ENCODE data around the gene CDIPT. TPM values are rescaled to one million over a fixed set of nuclear protein-coding genes. Genes with fewer than 3 reads are reported as not detected.

Gene CDIPT
- total RNA-seq, 1 experiment from 2014 or later: 58.3 TPM

GRCh38 chr16:29815032-29815721 lies 47.8 kb downstream of the CDIPT start:
- H3K27me3 ChIP-seq (ENCODE audit: insufficient read depth, low read length): no peaks in the 10 kb centered on the region
- H3K4me2 ChIP-seq (ENCODE audit: low read length): peak overlapping the region; percentile 78
- peak overlapping the region; percentile 98 for H3K27ac ChIP-seq (ENCODE audit: low read depth, low read length)
- H3K36me3 ChIP-seq (ENCODE audit: control insufficient read depth in 1 of 2, insufficient read depth in 2 of 2, low read length in 2 of 2): peaks cover 0 to 8% of the 10 kb centered on the region in 2 experiments; a peak in 2 of 4 replicates
- intact Hi-C loops (cut with micrococcal nuclease): loop anchor here (5.0 kb wide), 1 partner anchor 47 kb away; the partner anchor contains the start of gene CDIPT
- H3K9me3 ChIP-seq (ENCODE audit: control insufficient read depth in 1 of 2, insufficient read depth in 1 of 2, low read depth in 1 of 2, low read length in 2 of 2): no peaks in the 10 kb centered on the region
- ATAC-seq (no peak), DNase-seq (ENCODE audit: low read depth, low spot score) (no peak)
- H3K79me2 ChIP-seq (ENCODE audit: insufficient read depth, low read length): peaks cover 40% of the 10 kb centered on the region
- ChIA-PET RAD21 (ENCODE audit: low non-redundant PET in 1 of 2, low total read pairs in 2 of 2, uncharacterized antibody in 2 of 2, unreplicated experiment in 2 of 2) (interaction anchor here (0.5 to 1.2 kb wide), 5 partner anchors 7 to 580 kb away, joined by 3 to 4 read pairs (median 3); partner anchors contain the start of gene ZNF48 (in 1 of the 2)), CTCF (interaction anchor here (0.6 to 2.1 kb wide), 16 partner anchors 8 to 216 kb away, joined by 3 to 33 read pairs (median 4); partner anchors contain the start of genes ASPHD1, KIF22, MAZ and SEZ6L2), POLR2A (interaction anchor here (1.0 to 2.2 kb wide), 8 partner anchors 7 to 198 kb away, joined by 3 to 20 read pairs (median 4); partner anchors contain the start of genes ASPHD1, KIF22, SEZ6L2 and TAOK2)
- no peaks in the 10 kb centered on the region; the same call in 1 of the 2 replicates for H4K20me1 ChIP-seq (ENCODE audit: insufficient read depth)
- TF ChIP-seq EZH2 (IDR thresholded peaks at IDR 0.05) (no peak), RAD21 (IDR thresholded peaks at IDR 0.05; ENCODE audit: low read depth) (no peak), ATF3 (IDR thresholded peaks at IDR 0.05) (no peak), CBX3 (IDR thresholded peaks at IDR 0.05; ENCODE audit: low read depth) (no peak), EZH2phosphoT487 (IDR thresholded peaks at IDR 0.05; ENCODE audit: borderline replicate concordance) (no peak), EGR1 (IDR thresholded peaks at IDR 0.05; ENCODE audit: low read depth) (no peak), SP1 (IDR thresholded peaks at IDR 0.05; ENCODE audit: low read depth) (no peak), REST (IDR thresholded peaks at IDR 0.05; ENCODE audit: low read depth) (no peak), POLR2AphosphoS5 (IDR thresholded peaks at IDR 0.05; ENCODE audit: low read depth, low read length) (no peak), POLR2A (IDR thresholded peaks at IDR 0.05; ENCODE audit: borderline replicate concordance, extremely low read depth, insufficient read depth, insufficient read length) (no peak), YY1 (IDR thresholded peaks at IDR 0.05; ENCODE audit: extremely low read depth, insufficient replicate concordance, low read depth, low read length) (no peak), ZFX (IDR thresholded peaks at IDR 0.05) (no peak), CTCF (IDR thresholded peaks at IDR 0.05 in 2 of 3, conservative IDR thresholded peaks at IDR 0.05 in 1 of 3; ENCODE audit: borderline replicate concordance in 1 of 3, insufficient read depth in 1 of 3, low read depth in 2 of 3, low read length in 2 of 3) (no peak), ELF1 (IDR thresholded peaks at IDR 0.05; ENCODE audit: borderline replicate concordance, low read depth) (no peak), FOSL1 (IDR thresholded peaks at IDR 0.05; ENCODE audit: low read depth) (no peak), CEBPB (IDR thresholded peaks at IDR 0.05; ENCODE audit: low read depth) (no peak), JUND (IDR thresholded peaks at IDR 0.05) (no peak)
- peaks cover 40 to 78% of the 10 kb centered on the region in 2 experiments for H3K4me1 ChIP-seq (ENCODE audit: control insufficient read depth in 1 of 2, insufficient read depth in 2 of 2, low read length in 2 of 2)
- H3K9me2 ChIP-seq (ENCODE audit: insufficient read depth): no peaks in the 10 kb centered on the region
- H3K4me3 ChIP-seq (replicated peaks in 1 of 2; ENCODE audit: low read depth in 1 of 2, low read length in 2 of 2): peak overlapping the region; percentile 87 to 98
- BruUV-seq (replicated peaks): TSS peak; percentile 12
- peak overlapping the region; percentile 97 for H3K9ac ChIP-seq (ENCODE audit: low read length)
- peak overlapping the region; percentile 56 for H2AFZ ChIP-seq (ENCODE audit: low read depth, low read length, poor library complexity, severe bottlenecking)

All from HCT116 (cell line).